Middle frontal gyrus (tissue), 1 donor: ENCODE results near the gene TMEM140.
"Not testable (repeated sequence)": the region's sequence is repeated elsewhere in the genome, so short reads cannot be mapped to it uniquely, and the experiment has no call there.

Source experiments
- DNase-seq: peaks from one replicate; pipeline ENCODE4 v3.0.0-alpha.2; 2015; ENCODE audit warnings: low spot score; ENCODE audit errors: extremely low spot score

TMEM140 gene

GRCh38 chr7:135211946-135212685 lies 64.2 kb downstream of the TMEM140 start:
- not testable (repeated sequence) for DNase-seq

DNA sequence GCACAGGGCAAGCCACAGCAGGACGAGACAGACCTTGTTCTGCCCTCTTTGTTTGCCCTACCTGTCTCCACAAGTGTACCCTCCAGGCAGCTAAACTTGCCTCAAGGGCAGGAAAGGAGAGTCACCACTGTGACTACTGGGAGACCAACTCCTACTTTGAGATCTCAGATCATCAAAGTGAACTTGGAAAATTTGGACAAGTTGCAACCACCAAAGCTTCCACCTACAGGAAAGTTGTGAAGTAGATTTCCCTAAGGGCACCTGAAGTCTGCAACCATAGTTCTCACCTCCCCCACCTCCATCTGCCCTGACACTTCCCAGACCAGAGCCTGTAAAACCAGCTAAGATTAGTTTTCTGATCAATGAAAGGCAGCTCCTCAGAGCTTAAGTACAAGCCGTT lies 66.0 kb downstream of the TMEM140 start:
- DNase-seq, result no peak

DNA sequence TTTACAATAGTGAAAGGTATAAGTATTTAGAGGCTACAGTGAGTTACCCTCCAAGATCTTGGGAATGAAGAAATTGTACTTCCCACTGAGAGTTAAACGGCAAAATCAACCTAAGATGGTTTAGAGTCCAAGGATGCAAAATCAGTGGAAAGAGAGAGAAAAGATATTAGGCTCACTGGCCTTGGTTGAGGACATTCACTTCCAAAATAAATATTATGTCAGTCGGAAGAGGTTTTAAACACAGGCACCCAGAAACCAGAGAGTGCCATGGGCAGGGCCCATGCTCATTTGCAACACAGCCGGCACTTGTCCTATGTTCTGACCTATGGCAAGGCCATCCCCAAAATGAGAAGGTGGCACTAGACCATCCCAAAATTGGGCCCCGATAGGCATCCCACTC lies 67.3 kb downstream of the TMEM140 start:
- no peak for DNase-seq

DNA sequence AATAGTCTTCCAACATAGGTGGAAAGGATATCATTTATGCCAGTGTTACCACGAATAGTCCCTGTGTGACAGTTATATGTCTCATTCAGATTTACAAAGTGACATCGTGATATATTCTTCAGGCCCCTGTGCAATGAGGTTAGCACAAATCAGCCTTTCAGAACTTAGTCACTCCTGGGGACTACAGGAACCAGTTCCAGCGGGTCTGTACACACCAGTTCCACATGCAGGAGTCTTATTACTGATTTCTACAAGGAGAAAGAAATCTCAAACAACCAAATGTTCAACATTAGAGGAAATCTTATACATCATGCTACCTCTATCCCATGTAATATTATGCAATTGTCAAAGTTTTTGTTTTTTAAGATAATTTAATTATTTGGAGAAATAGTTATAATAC lies 67.8 kb downstream of the TMEM140 start:
- no peak for DNase-seq
